H9 (cell line): Measurements from ENCODE around the gene MUC5B. TPM values are rescaled to one million over a fixed set of nuclear protein-coding genes. Genes with fewer than 3 reads are reported as not detected.

ENCODE experiments used
- DNase-seq: peaks from one replicate; pipeline ENCODE4 v3.0.0-alpha.2; 2017
- H2AFZ ChIP-seq: one replicate; pipeline ENCODE4 v1.6.1; 2013; ENCODE audit warnings: mild to moderate bottlenecking, low read length, control low read depth, moderate library complexity
- H2AK5ac ChIP-seq: 2 replicates; pipeline ENCODE4 v1.6.1; 2013; ENCODE audit warnings: low read length, control low read depth, mixed read lengths; ENCODE audit not compliant: insufficient read length
- H2BK120ac ChIP-seq: one replicate; pipeline ENCODE4 v1.6.1; 2013; ENCODE audit warnings: low read depth, mild to moderate bottlenecking, low read length, control low read depth, inconsistent platforms; ENCODE audit not compliant: poor library complexity, severe bottlenecking
- H2BK12ac ChIP-seq: 2 replicates; pipeline ENCODE4 v1.6.1; 2013; ENCODE audit warnings: low read length, control low read depth, mixed read lengths, low read depth; ENCODE audit not compliant: insufficient read length
- H2BK15ac ChIP-seq: 2 replicates; pipeline ENCODE4 v1.6.1; 2013; ENCODE audit warnings: low read depth, low read length, control low read depth
- H2BK20ac ChIP-seq: one replicate; pipeline ENCODE4 v1.6.1; 2013; ENCODE audit warnings: low read depth, mild to moderate bottlenecking, low read length, control low read depth, inconsistent platforms; ENCODE audit not compliant: poor library complexity, severe bottlenecking
- H2BK5ac ChIP-seq: 2 replicates; pipeline ENCODE4 v1.6.1; 2013; ENCODE audit warnings: low read length, control low read depth, mixed read lengths; ENCODE audit not compliant: insufficient read length
- H3K14ac ChIP-seq: 2 replicates; pipeline ENCODE4 v1.6.1; 2013; ENCODE audit warnings: low read length, control low read depth; ENCODE audit not compliant: insufficient read depth
- H3K18ac ChIP-seq: 2 replicates; pipeline ENCODE4 v1.6.1; 2013; ENCODE audit warnings: low read depth, mild to moderate bottlenecking, mixed read lengths, low read length, control low read depth; ENCODE audit not compliant: insufficient read length
- H3K23ac ChIP-seq: 2 replicates; pipeline ENCODE4 v1.6.1; 2013; ENCODE audit warnings: low read length, control low read depth, mixed read lengths, low read depth; ENCODE audit not compliant: insufficient read length
- H3K23me2 ChIP-seq: 2 replicates; pipeline ENCODE4 v1.6.1; 2013; ENCODE audit warnings: low read depth, mild to moderate bottlenecking, mixed read lengths, low read length, control low read depth; ENCODE audit not compliant: insufficient read length, poor library complexity, severe bottlenecking
- H3K27ac ChIP-seq: 2 replicates; pipeline ENCODE4 v1.5.1; 2013; ENCODE audit warnings: low read length, control low read depth, mixed read lengths, low read depth; ENCODE audit not compliant: insufficient read length
- H3K27me3 ChIP-seq: 2 replicates; pipeline ENCODE4 v1.6.1; 2013; ENCODE audit warnings: low read length, control low read depth, inconsistent platforms; ENCODE audit not compliant: insufficient read depth
- H3K4ac ChIP-seq: 2 replicates; pipeline ENCODE4 v1.6.1; 2013; ENCODE audit warnings: low read depth, mild to moderate bottlenecking, control low read depth, inconsistent platforms, low read length, moderate library complexity
- H3K4me1 ChIP-seq: 2 replicates; pipeline ENCODE4 v1.6.1; 2013; ENCODE audit warnings: low read length, control low read depth, inconsistent platforms; ENCODE audit not compliant: insufficient read depth
- H3K4me2 ChIP-seq: 2 replicates; pipeline ENCODE4 v1.6.1; 2013; ENCODE audit warnings: low read length, control low read depth, mixed read lengths; ENCODE audit not compliant: insufficient read length, insufficient read depth
- H3K56ac ChIP-seq: 2 replicates; pipeline ENCODE4 v1.6.1; 2013; ENCODE audit warnings: low read depth, mild to moderate bottlenecking, mixed read lengths, low read length, control low read depth; ENCODE audit not compliant: insufficient read length
- H3K79me1 ChIP-seq: 2 replicates; pipeline ENCODE4 v1.6.1; 2013; ENCODE audit warnings: low read depth, mild to moderate bottlenecking, moderate library complexity, low read length, control low read depth, inconsistent platforms; ENCODE audit not compliant: insufficient read depth, poor library complexity, severe bottlenecking
- H3K79me2 ChIP-seq: 2 replicates; pipeline ENCODE4 v1.6.1; 2013; ENCODE audit warnings: low read length, control low read depth, inconsistent platforms; ENCODE audit not compliant: insufficient read depth
- H3K9ac ChIP-seq: 2 replicates; pipeline ENCODE4 v1.6.1; 2013; ENCODE audit warnings: low read length, control low read depth, mixed read lengths; ENCODE audit not compliant: insufficient read length; ENCODE audit errors: extremely low read depth
- H3K9me3 ChIP-seq: one replicate; pipeline ENCODE4 v1.6.1; 2013; ENCODE audit warnings: low read depth, low read length, inconsistent platforms; ENCODE audit not compliant: control insufficient read depth
- H3T11ph ChIP-seq: one replicate; pipeline ENCODE4 v1.6.1; 2013; ENCODE audit warnings: mild to moderate bottlenecking, low read length, control low read depth, inconsistent platforms
- H4K20me1 ChIP-seq: one replicate; pipeline ENCODE4 v1.6.1; 2013; ENCODE audit not compliant: control insufficient read depth, insufficient read length, insufficient read depth
- H4K5ac ChIP-seq: 2 replicates; pipeline ENCODE4 v1.6.1; 2013; ENCODE audit warnings: low read depth, mild to moderate bottlenecking, mixed read lengths, low read length, control low read depth; ENCODE audit not compliant: insufficient read length
- H4K8ac ChIP-seq: replicated peaks from 2 replicates; pipeline ENCODE4 v1.6.1; 2013; ENCODE audit warnings: low read length, control low read depth, mixed read lengths, low read depth; ENCODE audit not compliant: insufficient read length
- H4K91ac ChIP-seq: 2 replicates; pipeline ENCODE4 v1.6.1; 2013; ENCODE audit warnings: low read depth, mild to moderate bottlenecking, moderate library complexity, mixed read lengths, low read length, control low read depth; ENCODE audit not compliant: insufficient read length
- H3K27ac Mint-ChIP-seq, 3 experiments: 2 replicates in 2 of 3; 3 replicates in 1 of 3; pipeline ENCODE4 v1.8.0; 2020 to 2021; ENCODE audit warnings: mixed read lengths in 3 of 3, mild to moderate bottlenecking in 1 of 3, moderate library complexity in 1 of 3
- H3K27me3 Mint-ChIP-seq: 2 replicates; pipeline ENCODE4 v1.8.0; 2021; ENCODE audit warnings: low read depth, mild to moderate bottlenecking, moderate library complexity, mixed read lengths
- H3K36me3 Mint-ChIP-seq, 3 experiments: 2 replicates in 2 of 3; 3 replicates in 1 of 3; pipeline ENCODE4 v1.8.0; 2020 to 2021; ENCODE audit warnings: low read depth in 3 of 3, mixed read lengths in 3 of 3; ENCODE audit not compliant: insufficient read depth in 1 of 3
- H3K4me1 Mint-ChIP-seq, 2 experiments: 2 replicates each; pipeline ENCODE4 v1.8.0; 2020; ENCODE audit warnings: mixed read lengths in 2 of 2
- H3K4me3 Mint-ChIP-seq, 2 experiments: 2 replicates in 1 of 2; 3 replicates in 1 of 2; pipeline ENCODE4 v1.8.0; 2020 to 2021; ENCODE audit warnings: mild to moderate bottlenecking in 2 of 2, mixed read lengths in 2 of 2, moderate library complexity in 1 of 2
- H3K9me3 Mint-ChIP-seq, 2 experiments: 2 replicates in 1 of 2; 3 replicates in 1 of 2; pipeline ENCODE4 v1.8.0; 2020; ENCODE audit warnings: mild to moderate bottlenecking in 2 of 2, mixed read lengths in 2 of 2, moderate library complexity in 1 of 2
- CTCF ChIP-seq: fragments of 200-600 bp; sonication (generic); conservative IDR thresholded peaks from 3 replicates; pipeline ENCODE4 v1.8.0; 2021; ENCODE audit warnings: antibody characterized with exemption, mild to moderate bottlenecking
- WGBS: extraction: QIAGEN DNeasy Blood & Tissue Kit; methylation state at CpG from one replicate; pipeline ENCODE4 v1.1.7; 2013; ENCODE audit warnings: missing lambda C conversion rate, low lambda C conversion rate, mixed read lengths; ENCODE audit not compliant: insufficient read length; ENCODE audit errors: extremely low coverage; 5-methylcytosine and 5-hydroxymethylcytosine counted together
- total RNA-seq: library from RNA; stranded (reverse); gene quantifications from 2 replicates; pipeline ENCODE4 v1.2.1, GENCODE V29; 2021

MUC5B gene
- total RNA-seq, 1 experiment from 2014 or later: not detected

GRCh38 chr11:1305063-1305495 is 82.2 kb downstream of the MUC5B start:
- no peaks in the 10 kb centered on the region for H4K20me1 ChIP-seq
- no peak overlapping the region for H3T11ph ChIP-seq
- peaks cover 1% of the 10 kb centered on the region; the same call in 1 of the 2 replicates for H3K79me2 ChIP-seq
- H3K4ac ChIP-seq: no peak overlapping the region
- no peak overlapping the region for H2BK20ac ChIP-seq
- no peak overlapping the region for H2AFZ ChIP-seq
- Mint-ChIP-seq H3K36me3 (peaks cover 0 to 5% (median 4%) of the 10 kb centered on the region in 3 experiments; a peak in 3 of 7 replicates), H3K4me3 (no peak overlapping the region), H3K27me3 (no peaks in the 10 kb centered on the region), H3K4me1 (peaks cover 19 to 26% of the 10 kb centered on the region in 2 experiments), H3K9me3 (no peaks in the 10 kb centered on the region), H3K27ac (peak overlapping the region in 2 of 3 experiments; percentile 35 to 62; a peak in 1 of 7 replicates)
- H3K14ac ChIP-seq: no peak overlapping the region
- no peak overlapping the region for H3K9ac ChIP-seq
- H3K4me1 ChIP-seq: no peaks in the 10 kb centered on the region; the same call in 1 of the 2 replicates
- no peak overlapping the region for H3K18ac ChIP-seq
- no peak overlapping the region for H3K4me2 ChIP-seq
- no peak overlapping the region for H2BK5ac ChIP-seq
- no peak overlapping the region for H3K23ac ChIP-seq
- H3K9me3 ChIP-seq: no peaks in the 10 kb centered on the region
- H3K56ac ChIP-seq: no peak overlapping the region
- H2BK12ac ChIP-seq: no peak overlapping the region
- no peaks in the 10 kb centered on the region for H3K27me3 ChIP-seq
- H4K5ac ChIP-seq: no peak overlapping the region
- no peak overlapping the region for H3K27ac ChIP-seq
- no peak overlapping the region for H2BK120ac ChIP-seq
- TF ChIP-seq CTCF: no peak
- DNase-seq: peak; percentile 14
- no peak overlapping the region for H2BK15ac ChIP-seq
- H4K91ac ChIP-seq: no peak overlapping the region
- peaks cover 4% of the 10 kb centered on the region for H3K23me2 ChIP-seq
- no peak overlapping the region for H2AK5ac ChIP-seq
- no peak overlapping the region for H4K8ac ChIP-seq
- H3K79me1 ChIP-seq: peaks cover 13% of the 10 kb centered on the region
- no CpG with 5 or more reads among the region's 13 CpGs for WGBS
